K562 treated with DMSO at 1 percent for 24 hours (cell line): Measurements from ENCODE around the gene RCC2. TPM values are rescaled to one million over a fixed set of nuclear protein-coding genes. Genes with fewer than 3 reads are reported as not detected.

Experiments used
- total RNA-seq: library from RNA; unstranded; fragments of 300-600 nt; gene quantifications from 2 replicates; pipeline ENCODE4 v1.2.3, GENCODE V29; 2022; ENCODE audit warnings: low read depth; ENCODE audit not compliant: insufficient read depth

Gene RCC2
- 98.6 and 104 TPM in 2 replicates for total RNA-seq

DNA sequence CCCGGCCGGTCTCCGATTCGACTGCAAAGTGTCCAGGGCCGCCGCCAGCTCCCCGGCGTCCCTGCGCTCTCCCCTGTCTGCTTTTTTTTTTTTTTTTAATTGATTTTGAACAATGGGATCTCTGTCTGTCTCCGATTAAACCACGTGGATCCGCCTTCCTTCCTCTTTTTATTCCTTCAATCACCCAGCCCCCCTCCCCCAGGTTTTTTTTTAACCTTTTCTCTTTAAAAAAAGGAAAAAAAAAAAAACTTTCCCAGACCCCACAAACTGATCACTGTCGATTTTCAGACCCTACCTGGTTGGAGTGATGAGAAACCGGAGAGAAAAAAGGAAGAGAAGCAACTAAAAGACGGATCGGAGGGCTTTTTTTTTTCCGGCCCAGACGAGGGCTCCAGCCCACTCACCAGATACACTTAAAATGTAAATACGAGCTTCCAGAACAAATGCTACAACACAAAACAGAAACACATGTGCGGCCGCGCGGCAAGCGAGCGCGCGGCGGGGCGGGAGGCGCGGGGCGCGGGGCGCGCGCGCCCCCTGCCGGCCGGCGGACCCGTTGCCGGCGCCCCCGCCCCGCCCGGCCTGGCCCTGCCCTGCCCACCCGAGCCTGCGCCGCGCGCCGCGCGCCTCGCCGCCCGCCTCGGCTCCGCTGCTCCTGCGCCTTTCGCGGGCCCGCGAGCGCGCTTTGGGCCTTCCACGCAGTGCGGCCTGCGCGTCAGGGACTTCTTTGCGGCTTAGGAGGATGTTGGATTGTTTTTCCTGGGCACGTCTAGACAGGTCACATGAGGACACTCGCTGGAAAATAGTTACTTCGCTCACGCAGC is at the start of gene RCC2:
RCC2 (minus strand) TSS at position 428 of the 824 bp plus-strand sequence. CDS start 1,163 bp downstream, outside the sequence.

GRCh38 chr1:17371896-17372295 is 67.6 kb downstream of the RCC2 start, which contains the start of gene PADI6:
Gene PADI6 (plus strand): TSS chr1:17372196. CDS start chr1:17372246, 50 bp downstream.

Other genes with a start within 250 kb of the RCC2 start
- not detected in 2 replicates for gene PADI1, start 234.5 kb downstream of the RCC2 start, total RNA-seq
- 0.13 and 0.24 TPM in 2 replicates for gene PADI3, start 190.6 kb downstream of the RCC2 start, total RNA-seq
- gene PADI4, start 131.5 kb downstream of the RCC2 start, total RNA-seq: 0.15 TPM in 1 of 2 replicates, not detected in the other
- gene PADI6, start 67.5 kb downstream of the RCC2 start, total RNA-seq: not detected in 2 replicates
- 0.08 TPM in 1 of 2 replicates, not detected in the other for gene ARHGEF10L, start 100.0 kb upstream of the RCC2 start, total RNA-seq